Cardiac fibroblast (primary cell): ENCODE results near the gene TMEFF1.
A peak's percentile ranks its signal among the peaks of the same experiment; 100 is the strongest.

ENCODE experiments used
- DNase-seq, 2 donors: peaks; one replicate each; pipeline versions ENCODE4 v3.0.0 to v3.0.0-alpha.2; 2010; ENCODE audit warnings: low read depth in 2 of 2
- H3K4me3 ChIP-seq, 2 donors: replicated peaks in 1 of 2; 1 replicate in 1 of 2; 2 replicates in 1 of 2; pipeline ENCODE4 v1.5.1; 2011; ENCODE audit warnings: low read depth in 2 of 2, low read length in 2 of 2, mild to moderate bottlenecking in 2 of 2, moderate library complexity in 1 of 2
- CTCF ChIP-seq: IDR thresholded peaks from one replicate; pipeline ENCODE4 v1.5.1; 2011; ENCODE audit warnings: low read depth, mild to moderate bottlenecking, low read length, inconsistent platforms

TMEFF1 gene

GRCh38 chr9:100441911-100442361 is 31.0 kb upstream of the TMEFF1 start:
- H3K4me3 ChIP-seq: no peak overlapping the region
- DNase-seq: no peak
- no peak for TF ChIP-seq CTCF

- H3K4me3 ChIP-seq: no peak overlapping the region
- DNase-seq: peak in 1 of 2 donors; percentile 32
- TF ChIP-seq CTCF: no peak
Measured at GRCh38 chr9:100443781-100444768, 28.9 kb upstream of the TMEFF1 start.

GRCh38 chr9:100445161-100445902 is 27.6 kb upstream of the TMEFF1 start:
- DNase-seq: no peak
- no peak overlapping the region for H3K4me3 ChIP-seq

GRCh38 chr9:100445903-100446549 is 26.9 kb upstream of the TMEFF1 start:
- H3K4me3 ChIP-seq: no peak overlapping the region
- no peak for TF ChIP-seq CTCF
- no peak for DNase-seq

More at GRCh38 chr9:100445161-100445902, 27.6 kb upstream of the TMEFF1 start:
- no peak for TF ChIP-seq CTCF

GRCh38 chr9:100447041-100447440 is 25.9 kb upstream of the TMEFF1 start:
- no peak for TF ChIP-seq CTCF
- no peak for DNase-seq
- H3K4me3 ChIP-seq: no peak overlapping the region

GRCh38 chr9:100448266-100448665 is 24.7 kb upstream of the TMEFF1 start:
- no peak for TF ChIP-seq CTCF
- DNase-seq: no peak
- no peak overlapping the region for H3K4me3 ChIP-seq
